ENCODE results near the gene CMTM2. TPM values are rescaled to one million over a fixed set of nuclear protein-coding genes. Genes with fewer than 3 reads are reported as not detected.

Gene CMTM2
- total RNA-seq, 1 donor from 2014 or later = not detected

- Histone ChIP-seq H3K27me3 (ENCODE audit: insufficient read depth, low read length) (no peaks in the 10 kb centered on the region), H3K4me3 (ENCODE audit: insufficient read depth, low read depth, low read length) (peak overlapping the region; percentile 71), H2AFZ (ENCODE audit: low read depth, low read length) (no peak overlapping the region), H3K36me3 (ENCODE audit: insufficient read depth, low read length) (peaks cover 5% of the 10 kb centered on the region), H3K4me2 (ENCODE audit: low read length) (peak overlapping the region; percentile 92), H3K4me1 (ENCODE audit: insufficient read depth, low read length) (peaks cover 21% of the 10 kb centered on the region), H4K20me1 (ENCODE audit: insufficient read depth, low read length) (no peaks in the 10 kb centered on the region), H3K9ac (ENCODE audit: low read length) (peak overlapping the region; percentile 84), H3K27ac (ENCODE audit: low read depth, low read length) (no peak overlapping the region), H3K79me2 (ENCODE audit: insufficient read depth, low read length) (peaks cover 44% of the 10 kb centered on the region), H3K9me3 (ENCODE audit: insufficient read depth, low read depth, low read length) (no peaks in the 10 kb centered on the region)
- Mint-ChIP-seq H3K27ac (ENCODE audit: unreplicated experiment) (no peak overlapping the region), H3K9me3 (ENCODE audit: unreplicated experiment) (peaks cover 4% of the 10 kb centered on the region), H3K36me3 (ENCODE audit: low read depth, unreplicated experiment) (peaks cover 3% of the 10 kb centered on the region), H3K4me3 (ENCODE audit: unreplicated experiment) (peak overlapping the region; percentile 92), H3K27me3 (ENCODE audit: low read depth, unreplicated experiment) (no peaks in the 10 kb centered on the region), H3K4me1 (ENCODE audit: low read depth, unreplicated experiment) (peaks cover 13% of the 10 kb centered on the region)
- TF ChIP-seq EZH2 (IDR thresholded peaks at IDR 0.05; ENCODE audit: insufficient read depth, low read length) (no peak), CTCF (IDR thresholded peaks at IDR 0.05; ENCODE audit: insufficient read depth, low read depth, low read length) (no peak)
- no peak for DNase-seq (ENCODE audit: low read depth)
- FAIRE-seq = no peak
Measured at GRCh38 chr16:66553223-66553622, 26.0 kb upstream of the CMTM2 start.

- H3K27ac ChIP-seq (ENCODE audit: low read depth, low read length) = no peak overlapping the region
- H3K36me3 Mint-ChIP-seq (ENCODE audit: low read depth, unreplicated experiment) = peaks cover 1% of the 10 kb centered on the region
- no peak overlapping the region for H3K9ac ChIP-seq (ENCODE audit: low read length)
- H3K4me2 ChIP-seq (ENCODE audit: low read length) = peak overlapping the region; percentile 92
- H3K36me3 ChIP-seq (ENCODE audit: insufficient read depth, low read length) = peaks cover 5% of the 10 kb centered on the region
- H3K27me3 ChIP-seq (ENCODE audit: insufficient read depth, low read length) = no peaks in the 10 kb centered on the region
- no peaks in the 10 kb centered on the region for H3K27me3 Mint-ChIP-seq (ENCODE audit: low read depth, unreplicated experiment)
- peaks cover 44% of the 10 kb centered on the region for H3K79me2 ChIP-seq (ENCODE audit: insufficient read depth, low read length)
- no peak for DNase-seq (ENCODE audit: low read depth)
- TF ChIP-seq EZH2 (IDR thresholded peaks at IDR 0.05; ENCODE audit: insufficient read depth, low read length) = no peak
- no peak for TF ChIP-seq CTCF (IDR thresholded peaks at IDR 0.05; ENCODE audit: insufficient read depth, low read depth, low read length)
- H2AFZ ChIP-seq (ENCODE audit: low read depth, low read length) = no peak overlapping the region
- H3K9me3 ChIP-seq (ENCODE audit: insufficient read depth, low read depth, low read length) = no peaks in the 10 kb centered on the region
- H4K20me1 ChIP-seq (ENCODE audit: insufficient read depth, low read length) = no peaks in the 10 kb centered on the region
- H3K4me3 Mint-ChIP-seq (ENCODE audit: unreplicated experiment) = no peak overlapping the region
- peaks cover 21% of the 10 kb centered on the region for H3K4me1 ChIP-seq (ENCODE audit: insufficient read depth, low read length)
- H3K27ac Mint-ChIP-seq (ENCODE audit: unreplicated experiment) = no peak overlapping the region
- peaks cover 4% of the 10 kb centered on the region for H3K9me3 Mint-ChIP-seq (ENCODE audit: unreplicated experiment)
- H3K4me1 Mint-ChIP-seq (ENCODE audit: low read depth, unreplicated experiment) = peaks cover 8% of the 10 kb centered on the region
- FAIRE-seq = no peak
- H3K4me3 ChIP-seq (ENCODE audit: insufficient read depth, low read depth, low read length) = no peak overlapping the region
Measured at GRCh38 chr16:66554021-66554420, 25.2 kb upstream of the CMTM2 start.

- DNase-seq (ENCODE audit: low read depth) = no peak
- no peak overlapping the region for H3K9ac ChIP-seq (ENCODE audit: low read length)
- Mint-ChIP-seq H3K4me3 (ENCODE audit: unreplicated experiment) (no peak overlapping the region), H3K9me3 (ENCODE audit: unreplicated experiment) (peaks cover 4% of the 10 kb centered on the region), H3K27ac (ENCODE audit: unreplicated experiment) (no peak overlapping the region), H3K4me1 (ENCODE audit: low read depth, unreplicated experiment) (peaks cover 6% of the 10 kb centered on the region), H3K27me3 (ENCODE audit: low read depth, unreplicated experiment) (no peaks in the 10 kb centered on the region), H3K36me3 (ENCODE audit: low read depth, unreplicated experiment) (peaks cover 1% of the 10 kb centered on the region)
- no peaks in the 10 kb centered on the region for H3K9me3 ChIP-seq (ENCODE audit: insufficient read depth, low read depth, low read length)
- H3K4me2 ChIP-seq (ENCODE audit: low read length) = no peak overlapping the region
- H2AFZ ChIP-seq (ENCODE audit: low read depth, low read length) = no peak overlapping the region
- H3K27me3 ChIP-seq (ENCODE audit: insufficient read depth, low read length) = no peaks in the 10 kb centered on the region
- no peak for TF ChIP-seq CTCF (IDR thresholded peaks at IDR 0.05; ENCODE audit: insufficient read depth, low read depth, low read length)
- no peak for TF ChIP-seq EZH2 (IDR thresholded peaks at IDR 0.05; ENCODE audit: insufficient read depth, low read length)
- peaks cover 5% of the 10 kb centered on the region for H3K36me3 ChIP-seq (ENCODE audit: insufficient read depth, low read length)
- no peak for FAIRE-seq
- H3K27ac ChIP-seq (ENCODE audit: low read depth, low read length) = no peak overlapping the region
- no peak overlapping the region for H3K4me3 ChIP-seq (ENCODE audit: insufficient read depth, low read depth, low read length)
- H3K79me2 ChIP-seq (ENCODE audit: insufficient read depth, low read length) = peaks cover 47% of the 10 kb centered on the region
- no peaks in the 10 kb centered on the region for H4K20me1 ChIP-seq (ENCODE audit: insufficient read depth, low read length)
- peaks cover 16% of the 10 kb centered on the region for H3K4me1 ChIP-seq (ENCODE audit: insufficient read depth, low read length)
Measured at GRCh38 chr16:66554495-66554894, 24.8 kb upstream of the CMTM2 start.
